SK-N-SH (cell line): ENCODE measurements around the gene TARS3.

Source experiments
- RAD21 ChIP-seq: IDR thresholded peaks from 2 replicates; pipeline ENCODE4 v1.6.1; 2012; ENCODE audit warnings: mild to moderate bottlenecking, low read length
- TF ChIP-seq, protein P1 (sequence below): IDR thresholded peaks from 2 replicates; pipeline ENCODE4 v1.4.0; 2012; ENCODE audit warnings: low read depth
- TF ChIP-seq, protein P2 (sequence below): IDR thresholded peaks from 2 replicates; pipeline ENCODE4 v1.6.1; 2012; ENCODE audit warnings: mild to moderate bottlenecking, low read depth, low read length, moderate library complexity

GRCh38 chr15:101672298-101672697, 52.0 kb downstream of the TARS3 start:
- TF ChIP-seq, protein P1, sequence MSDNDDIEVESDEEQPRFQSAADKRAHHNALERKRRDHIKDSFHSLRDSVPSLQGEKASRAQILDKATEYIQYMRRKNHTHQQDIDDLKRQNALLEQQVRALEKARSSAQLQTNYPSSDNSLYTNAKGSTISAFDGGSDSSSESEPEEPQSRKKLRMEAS, result no peak
- TF ChIP-seq, protein P2, sequence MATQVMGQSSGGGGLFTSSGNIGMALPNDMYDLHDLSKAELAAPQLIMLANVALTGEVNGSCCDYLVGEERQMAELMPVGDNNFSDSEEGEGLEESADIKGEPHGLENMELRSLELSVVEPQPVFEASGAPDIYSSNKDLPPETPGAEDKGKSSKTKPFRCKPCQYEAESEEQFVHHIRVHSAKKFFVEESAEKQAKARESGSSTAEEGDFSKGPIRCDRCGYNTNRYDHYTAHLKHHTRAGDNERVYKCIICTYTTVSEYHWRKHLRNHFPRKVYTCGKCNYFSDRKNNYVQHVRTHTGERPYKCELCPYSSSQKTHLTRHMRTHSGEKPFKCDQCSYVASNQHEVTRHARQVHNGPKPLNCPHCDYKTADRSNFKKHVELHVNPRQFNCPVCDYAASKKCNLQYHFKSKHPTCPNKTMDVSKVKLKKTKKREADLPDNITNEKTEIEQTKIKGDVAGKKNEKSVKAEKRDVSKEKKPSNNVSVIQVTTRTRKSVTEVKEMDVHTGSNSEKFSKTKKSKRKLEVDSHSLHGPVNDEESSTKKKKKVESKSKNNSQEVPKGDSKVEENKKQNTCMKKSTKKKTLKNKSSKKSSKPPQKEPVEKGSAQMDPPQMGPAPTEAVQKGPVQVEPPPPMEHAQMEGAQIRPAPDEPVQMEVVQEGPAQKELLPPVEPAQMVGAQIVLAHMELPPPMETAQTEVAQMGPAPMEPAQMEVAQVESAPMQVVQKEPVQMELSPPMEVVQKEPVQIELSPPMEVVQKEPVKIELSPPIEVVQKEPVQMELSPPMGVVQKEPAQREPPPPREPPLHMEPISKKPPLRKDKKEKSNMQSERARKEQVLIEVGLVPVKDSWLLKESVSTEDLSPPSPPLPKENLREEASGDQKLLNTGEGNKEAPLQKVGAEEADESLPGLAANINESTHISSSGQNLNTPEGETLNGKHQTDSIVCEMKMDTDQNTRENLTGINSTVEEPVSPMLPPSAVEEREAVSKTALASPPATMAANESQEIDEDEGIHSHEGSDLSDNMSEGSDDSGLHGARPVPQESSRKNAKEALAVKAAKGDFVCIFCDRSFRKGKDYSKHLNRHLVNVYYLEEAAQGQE, result no peak
- no peak for TF ChIP-seq RAD21
